MM.1S (cell line): ENCODE data around the gene CYBRD1.

Source experiments
- EZH2 ChIP-seq: fragments of 300-600 bp; sonication (generic); optimal IDR thresholded peaks from 2 replicates; pipeline ENCODE3; 2017; ENCODE audit warnings: low read depth, mild to moderate bottlenecking, antibody characterized with exemption, low read length, mixed read lengths
- EZH2phosphoT487 ChIP-seq: fragments of 300-600 bp; sonication (generic); IDR thresholded peaks from 2 replicates; pipeline ENCODE4 v1.6.1; 2018; ENCODE audit warnings: antibody characterized with exemption, low read length
- TF ChIP-seq, protein P1 (sequence below): fragments of 300-600 bp; sonication (generic); IDR thresholded peaks from 2 replicates; pipeline ENCODE4 v1.5.1; 2016; ENCODE audit warnings: antibody characterized with exemption, low read length, mixed read lengths

GRCh38 chr2:171492664-171493063 lies 29.6 kb upstream of the CYBRD1 start:
- TF ChIP-seq, protein P1, sequence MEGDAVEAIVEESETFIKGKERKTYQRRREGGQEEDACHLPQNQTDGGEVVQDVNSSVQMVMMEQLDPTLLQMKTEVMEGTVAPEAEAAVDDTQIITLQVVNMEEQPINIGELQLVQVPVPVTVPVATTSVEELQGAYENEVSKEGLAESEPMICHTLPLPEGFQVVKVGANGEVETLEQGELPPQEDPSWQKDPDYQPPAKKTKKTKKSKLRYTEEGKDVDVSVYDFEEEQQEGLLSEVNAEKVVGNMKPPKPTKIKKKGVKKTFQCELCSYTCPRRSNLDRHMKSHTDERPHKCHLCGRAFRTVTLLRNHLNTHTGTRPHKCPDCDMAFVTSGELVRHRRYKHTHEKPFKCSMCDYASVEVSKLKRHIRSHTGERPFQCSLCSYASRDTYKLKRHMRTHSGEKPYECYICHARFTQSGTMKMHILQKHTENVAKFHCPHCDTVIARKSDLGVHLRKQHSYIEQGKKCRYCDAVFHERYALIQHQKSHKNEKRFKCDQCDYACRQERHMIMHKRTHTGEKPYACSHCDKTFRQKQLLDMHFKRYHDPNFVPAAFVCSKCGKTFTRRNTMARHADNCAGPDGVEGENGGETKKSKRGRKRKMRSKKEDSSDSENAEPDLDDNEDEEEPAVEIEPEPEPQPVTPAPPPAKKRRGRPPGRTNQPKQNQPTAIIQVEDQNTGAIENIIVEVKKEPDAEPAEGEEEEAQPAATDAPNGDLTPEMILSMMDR = no peak
- TF ChIP-seq EZH2phosphoT487 (no peak), EZH2 (no peak)
